Keratinocyte (primary cell): ENCODE results near the gene CPED1.

ENCODE experiments used
- EZH2 ChIP-seq: IDR thresholded peaks from one replicate; pipeline ENCODE4 v1.6.1; 2012; ENCODE audit warnings: inconsistent platforms, mild to moderate bottlenecking, low read length, moderate library complexity
- TF ChIP-seq, protein P1 (sequence below), 3 experiments: IDR thresholded peaks in 1 of 3; conservative IDR thresholded peaks in 1 of 3; optimal IDR thresholded peaks in 1 of 3; 2 replicates in 2 of 3; 3 replicates in 1 of 3; pipeline versions ENCODE3 to v1.5.1; 2011; ENCODE audit warnings: low read length in 3 of 3, mild to moderate bottlenecking in 3 of 3, moderate library complexity in 2 of 3, control low read depth in 1 of 3, inconsistent platforms in 1 of 3; ENCODE audit not compliant: insufficient read depth in 2 of 3; ENCODE audit errors: extremely low read depth in 1 of 3

- TF ChIP-seq, protein P1, sequence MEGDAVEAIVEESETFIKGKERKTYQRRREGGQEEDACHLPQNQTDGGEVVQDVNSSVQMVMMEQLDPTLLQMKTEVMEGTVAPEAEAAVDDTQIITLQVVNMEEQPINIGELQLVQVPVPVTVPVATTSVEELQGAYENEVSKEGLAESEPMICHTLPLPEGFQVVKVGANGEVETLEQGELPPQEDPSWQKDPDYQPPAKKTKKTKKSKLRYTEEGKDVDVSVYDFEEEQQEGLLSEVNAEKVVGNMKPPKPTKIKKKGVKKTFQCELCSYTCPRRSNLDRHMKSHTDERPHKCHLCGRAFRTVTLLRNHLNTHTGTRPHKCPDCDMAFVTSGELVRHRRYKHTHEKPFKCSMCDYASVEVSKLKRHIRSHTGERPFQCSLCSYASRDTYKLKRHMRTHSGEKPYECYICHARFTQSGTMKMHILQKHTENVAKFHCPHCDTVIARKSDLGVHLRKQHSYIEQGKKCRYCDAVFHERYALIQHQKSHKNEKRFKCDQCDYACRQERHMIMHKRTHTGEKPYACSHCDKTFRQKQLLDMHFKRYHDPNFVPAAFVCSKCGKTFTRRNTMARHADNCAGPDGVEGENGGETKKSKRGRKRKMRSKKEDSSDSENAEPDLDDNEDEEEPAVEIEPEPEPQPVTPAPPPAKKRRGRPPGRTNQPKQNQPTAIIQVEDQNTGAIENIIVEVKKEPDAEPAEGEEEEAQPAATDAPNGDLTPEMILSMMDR (optimal IDR thresholded peaks at IDR 0.05 in 1 of 3, IDR thresholded peaks at IDR 0.05 in 1 of 3, conservative IDR thresholded peaks at IDR 0.05 in 1 of 3; ENCODE audit: extremely low read depth in 1 of 3, insufficient read depth in 2 of 3, low read length in 3 of 3): no peak
- no peak for TF ChIP-seq EZH2
Measured at GRCh38 chr7:120941064-120941463, 47.4 kb upstream of the CPED1 start.
